ENCODE measurements around the gene TRAK2.
"Not testable (repeated sequence)": the region's sequence is repeated elsewhere in the genome, so short reads cannot be mapped to it uniquely, and the experiment has no call there.

The TRAK2 gene

GRCh38 chr2:201451292-201452057 lies at the start of gene TRAK2, which contains the start of gene STRADB:
TSS of gene TRAK2 (minus strand) at chr2:201451458. CDS start at chr2:201420507, 30,951 bp downstream.
TSS of gene STRADB (plus strand) at chr2:201451740. CDS start at chr2:201454841, 3,101 bp downstream.
- peak; percentile 92 to 95 (median 93) for DNase-seq (ENCODE audit: low read depth in 3 of 3)

GRCh38 chr2:201500534-201500933 lies 49.3 kb upstream of the TRAK2 start:
- DNase-seq (ENCODE audit: low read depth in 3 of 3): no peak

- DNase-seq (ENCODE audit: low read depth in 3 of 3): no peak
Measured at GRCh38 chr2:201496785-201497184, 45.5 kb upstream of the TRAK2 start.

GRCh38 chr2:201490291-201490690 lies 39.0 kb upstream of the TRAK2 start:
- DNase-seq (ENCODE audit: low read depth in 3 of 3): no peak

- no peak for DNase-seq (ENCODE audit: low read depth in 3 of 3)
Measured at GRCh38 chr2:201484805-201485204, 33.5 kb upstream of the TRAK2 start.

GRCh38 chr2:201483758-201484157 lies 32.5 kb upstream of the TRAK2 start:
- DNase-seq (ENCODE audit: low read depth in 3 of 3): not testable (repeated sequence)

GRCh38 chr2:201483342-201483741 lies 32.1 kb upstream of the TRAK2 start:
- no peak for DNase-seq (ENCODE audit: low read depth in 3 of 3)

- DNase-seq (ENCODE audit: low read depth in 3 of 3): no peak
Measured at GRCh38 chr2:201482543-201482942, 31.3 kb upstream of the TRAK2 start.

- DNase-seq (ENCODE audit: low read depth in 3 of 3): no peak
Measured at GRCh38 chr2:201472411-201472810, 21.2 kb upstream of the TRAK2 start.

- DNase-seq (ENCODE audit: low read depth in 3 of 3): no peak
Measured at GRCh38 chr2:201471732-201472393, 20.6 kb upstream of the TRAK2 start.

- DNase-seq (ENCODE audit: low read depth in 3 of 3): no peak
Measured at GRCh38 chr2:201470821-201471731, 19.8 kb upstream of the TRAK2 start.

- no peak for DNase-seq (ENCODE audit: low read depth in 3 of 3)
Measured at GRCh38 chr2:201467666-201468065, 16.4 kb upstream of the TRAK2 start.

GRCh38 chr2:201466050-201466675 lies 14.9 kb upstream of the TRAK2 start:
- DNase-seq (ENCODE audit: low read depth in 3 of 3): no peak

- no peak for DNase-seq (ENCODE audit: low read depth in 3 of 3)
Measured at GRCh38 chr2:201465524-201465971, 14.3 kb upstream of the TRAK2 start.

- DNase-seq (ENCODE audit: low read depth in 3 of 3): no peak
Measured at GRCh38 chr2:201464547-201464946, 13.3 kb upstream of the TRAK2 start.

GRCh38 chr2:201460532-201460931 lies 9.3 kb upstream of the TRAK2 start:
- no peak for DNase-seq (ENCODE audit: low read depth in 3 of 3)

- DNase-seq (ENCODE audit: low read depth in 3 of 3): no peak
Measured at GRCh38 chr2:201458381-201458780, 7.1 kb upstream of the TRAK2 start.

- no peak for DNase-seq (ENCODE audit: low read depth in 3 of 3)
Measured at GRCh38 chr2:201452922-201453643, 1.8 kb upstream of the TRAK2 start.

- DNase-seq (ENCODE audit: low read depth in 3 of 3): peak in 1 of 3 donors; percentile 8
Measured at GRCh38 chr2:201452058-201452921, 1.0 kb upstream of the TRAK2 start.

- no peak for DNase-seq (ENCODE audit: low read depth in 3 of 3)
Measured at GRCh38 chr2:201450954-201451291, 335 bp downstream of the TRAK2 start.
